Kidney tubule cell (primary cell): ENCODE measurements around the gene LRP1.

ENCODE experiments used
- DNase-seq: peaks from one replicate; pipeline ENCODE4 v3.0.0-alpha.2; 2018; ENCODE audit warnings: low spot score

LRP1 gene

GRCh38 chr12:57154804-57155434 is 26.6 kb downstream of the LRP1 start:
- DNase-seq, result no peak

GRCh38 chr12:57156701-57157403 is 28.6 kb downstream of the LRP1 start:
- DNase-seq, result no peak

GRCh38 chr12:57157588-57158173 is 29.4 kb downstream of the LRP1 start:
- no peak for DNase-seq

GRCh38 chr12:57158186-57158585 is 29.9 kb downstream of the LRP1 start:
- DNase-seq, result no peak

DNA sequence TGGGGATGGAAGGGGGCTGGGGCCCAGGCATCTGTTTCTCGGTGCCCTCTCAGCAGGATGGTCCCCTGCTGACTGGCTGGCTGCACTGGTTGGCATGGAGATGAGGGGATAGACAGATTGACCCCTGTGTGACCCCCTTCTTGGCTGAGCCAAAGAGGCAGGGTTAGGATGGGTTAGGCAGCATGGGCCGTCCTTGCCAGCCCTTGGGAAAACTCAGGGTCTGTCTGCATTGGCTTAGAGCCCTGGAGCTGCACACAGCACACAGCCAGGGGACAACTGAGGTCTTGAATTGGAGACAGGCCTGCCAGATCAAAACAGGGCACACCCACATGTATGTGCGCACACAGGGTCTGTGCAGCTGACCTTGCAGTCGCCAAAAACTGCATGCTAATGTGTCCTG is 30.4 kb downstream of the LRP1 start:
- no peak for DNase-seq

DNA sequence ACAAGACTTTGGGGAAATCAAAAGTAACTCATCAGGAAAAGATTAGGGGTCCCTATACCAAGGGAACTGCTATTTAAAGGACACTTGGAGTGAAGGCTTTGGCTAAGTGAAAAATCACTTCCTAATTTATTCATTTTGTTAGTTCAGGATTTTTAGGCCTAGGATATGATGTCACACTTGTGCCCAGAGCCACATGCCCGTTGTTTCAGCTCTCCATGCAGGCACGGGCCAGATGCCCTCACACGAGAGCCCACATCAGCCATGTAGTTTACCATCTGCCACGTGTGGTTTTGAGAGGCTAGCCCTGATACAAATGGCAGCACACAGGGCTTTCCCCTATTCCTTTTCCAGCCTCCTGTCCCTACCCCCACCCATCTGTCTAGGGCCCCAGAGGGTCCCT is 31.0 kb downstream of the LRP1 start:
- no peak for DNase-seq

DNA sequence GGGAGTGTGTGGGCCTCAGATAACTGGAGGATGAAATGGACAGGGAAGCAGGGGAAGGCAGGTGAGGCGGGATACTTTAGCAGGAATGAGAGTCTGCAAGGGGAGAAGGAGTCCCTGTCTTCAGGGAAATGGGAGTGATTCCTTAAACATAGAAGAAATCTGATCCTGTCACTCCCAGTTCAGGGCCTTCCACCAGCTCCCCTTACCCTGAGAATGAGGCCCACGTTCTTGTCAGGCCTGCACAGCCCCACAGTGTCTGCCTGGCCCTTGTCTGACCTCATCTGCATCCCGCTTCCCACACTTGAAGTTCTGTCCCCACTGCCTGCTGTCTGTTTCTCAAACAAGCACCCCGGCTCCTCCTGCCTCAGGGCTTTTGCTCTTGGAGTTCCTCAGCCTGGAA is 31.8 kb downstream of the LRP1 start:
- no peak for DNase-seq

DNA sequence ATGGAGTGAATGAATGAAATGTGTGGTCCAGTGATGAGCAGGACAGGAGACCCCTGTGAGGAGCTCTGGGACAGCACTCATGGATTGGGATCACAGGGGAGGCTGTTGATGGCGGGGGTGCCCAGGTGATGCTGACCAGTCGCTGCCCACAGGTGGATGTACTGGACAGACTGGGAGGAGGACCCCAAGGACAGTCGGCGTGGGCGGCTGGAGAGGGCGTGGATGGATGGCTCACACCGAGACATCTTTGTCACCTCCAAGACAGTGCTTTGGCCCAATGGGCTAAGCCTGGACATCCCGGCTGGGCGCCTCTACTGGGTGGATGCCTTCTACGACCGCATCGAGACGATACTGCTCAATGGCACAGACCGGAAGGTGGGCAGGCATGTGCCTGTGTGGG is 32.5 kb downstream of the LRP1 start:
- no peak for DNase-seq

DNA sequence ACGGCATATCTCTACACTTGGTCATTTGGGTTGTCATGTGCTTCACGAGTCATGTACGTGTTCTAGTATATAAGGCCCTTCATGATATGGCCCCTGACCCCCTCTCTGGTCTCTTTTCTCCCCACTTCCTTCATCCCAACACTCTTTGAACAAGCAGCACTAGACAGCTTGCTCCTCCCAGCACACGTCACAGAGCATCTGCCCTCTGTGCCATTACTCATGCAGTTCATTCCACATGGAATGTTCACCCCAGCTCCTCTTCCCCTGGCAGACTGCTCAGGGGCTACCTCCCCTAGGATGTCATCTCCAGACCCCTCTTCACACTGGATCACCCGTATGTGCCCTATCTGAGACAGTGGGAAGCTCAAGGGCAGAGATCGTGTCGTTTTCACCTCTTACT is 33.2 kb downstream of the LRP1 start:
- DNase-seq, result no peak

DNA sequence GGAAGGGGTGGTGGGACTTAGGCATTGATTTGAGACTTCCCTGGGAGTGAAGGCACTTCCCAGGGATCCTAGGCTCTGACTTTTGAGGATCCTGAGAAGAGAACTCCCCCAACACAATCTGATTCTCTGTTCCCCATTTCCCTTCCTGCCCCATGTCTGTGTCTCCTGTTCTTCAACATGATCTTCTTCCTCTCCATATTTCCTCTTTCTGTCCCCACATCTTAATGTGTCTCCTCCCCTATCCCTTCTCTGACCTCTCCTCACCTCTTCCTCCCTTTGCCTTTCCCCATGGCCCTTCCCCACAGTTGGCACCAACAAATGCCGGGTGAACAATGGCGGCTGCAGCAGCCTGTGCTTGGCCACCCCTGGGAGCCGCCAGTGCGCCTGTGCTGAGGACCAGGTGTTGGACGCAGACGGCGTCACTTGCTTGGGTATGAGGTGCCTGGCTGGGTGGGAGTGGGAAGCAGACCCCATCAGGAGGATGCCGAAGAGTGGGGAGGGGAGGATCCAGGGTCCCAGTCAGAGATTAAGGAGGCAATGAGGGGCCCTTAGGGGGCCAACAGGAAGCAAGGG is 34.4 kb downstream of the LRP1 start:
- no peak for DNase-seq

DNA sequence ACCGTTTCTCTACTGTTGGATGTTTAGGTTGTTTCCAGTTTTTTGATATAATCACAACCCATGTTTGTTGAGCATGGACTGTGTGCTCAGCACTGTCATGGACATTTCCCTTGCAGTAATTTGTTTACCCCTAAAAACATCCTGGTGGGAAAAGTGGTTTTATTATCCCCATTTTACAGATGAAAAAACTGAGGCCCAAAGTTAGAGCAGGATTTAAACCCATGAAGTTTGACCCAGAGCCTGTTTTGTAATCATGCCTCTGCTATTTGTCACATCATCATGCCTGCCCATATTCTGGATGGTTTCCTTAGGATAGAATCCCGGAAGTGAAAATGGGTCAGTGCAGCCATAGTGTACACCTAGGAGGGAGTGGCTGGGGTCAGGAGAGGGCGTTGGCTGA is 36.2 kb downstream of the LRP1 start:
- no peak for DNase-seq

DNA sequence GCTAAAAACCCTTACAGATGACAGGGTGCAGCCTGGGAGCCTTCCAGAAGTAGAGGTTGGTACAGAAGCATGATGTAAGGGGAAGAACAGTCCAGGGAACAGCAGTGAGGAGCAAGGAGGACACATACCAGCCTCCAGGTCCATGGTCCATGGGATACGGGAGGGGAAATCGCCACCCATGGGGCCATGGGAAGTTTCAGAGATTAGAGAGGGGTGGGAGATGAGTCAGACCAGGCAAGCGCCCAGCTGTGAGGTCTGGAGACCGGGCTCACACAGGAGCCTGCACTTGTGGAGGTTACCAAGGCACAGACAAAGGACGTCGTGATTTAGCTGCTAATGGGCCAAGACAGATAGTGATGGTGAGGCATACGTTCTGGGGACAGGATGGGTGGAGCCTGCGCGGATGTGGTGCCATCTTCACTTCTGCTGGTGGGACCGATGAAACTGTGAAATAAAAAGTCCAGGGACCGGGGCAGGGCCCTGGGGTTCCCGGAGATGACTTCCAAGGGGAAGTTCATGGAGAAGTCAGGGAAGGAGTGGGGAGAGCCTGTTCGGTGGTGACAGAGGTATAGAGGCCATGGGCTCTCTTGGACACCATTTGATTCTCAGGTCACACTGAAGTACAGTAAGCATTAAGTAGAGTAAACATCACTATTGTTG is 36.8 kb downstream of the LRP1 start:
- no peak for DNase-seq

DNA sequence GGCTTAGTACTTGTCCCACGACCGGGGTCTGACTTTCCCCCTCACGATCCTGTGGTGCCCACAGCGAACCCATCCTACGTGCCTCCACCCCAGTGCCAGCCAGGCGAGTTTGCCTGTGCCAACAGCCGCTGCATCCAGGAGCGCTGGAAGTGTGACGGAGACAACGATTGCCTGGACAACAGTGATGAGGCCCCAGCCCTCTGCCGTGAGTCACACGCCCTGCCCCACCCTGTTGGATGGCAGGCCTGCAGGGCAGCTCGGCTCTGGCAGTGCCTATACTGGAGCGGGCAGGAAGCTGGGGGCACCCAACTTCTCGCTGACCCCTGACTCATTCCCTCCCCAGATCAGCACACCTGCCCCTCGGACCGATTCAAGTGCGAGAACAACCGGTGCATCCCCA is 37.5 kb downstream of the LRP1 start:
- DNase-seq, result no peak

DNA sequence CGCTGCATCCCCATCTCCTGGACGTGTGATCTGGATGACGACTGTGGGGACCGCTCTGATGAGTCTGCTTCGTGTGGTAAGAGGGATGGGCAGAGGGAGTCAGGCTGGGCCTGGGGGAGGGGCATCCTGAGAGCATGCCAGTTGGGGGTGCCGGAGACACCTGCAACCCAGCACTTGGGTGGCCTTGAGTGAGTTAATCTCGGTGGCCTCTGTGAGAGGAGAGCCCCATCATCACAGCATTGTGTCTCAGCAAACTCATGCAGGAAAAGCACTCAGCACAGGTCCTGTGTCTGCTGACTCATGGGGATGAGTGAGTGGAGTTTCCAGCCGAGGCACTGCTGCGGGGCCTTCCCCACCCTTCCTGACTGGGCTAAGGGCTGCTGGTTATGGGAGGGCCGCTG is 38.7 kb downstream of the LRP1 start:
- DNase-seq, result peak; percentile 84

GRCh38 chr12:57168058-57168457 is 39.8 kb downstream of the LRP1 start:
- no peak for DNase-seq

GRCh38 chr12:57169046-57169795 is 40.9 kb downstream of the LRP1 start:
- no peak for DNase-seq

GRCh38 chr12:57169969-57170368 is 41.7 kb downstream of the LRP1 start:
- DNase-seq, result no peak

GRCh38 chr12:57170408-57170807 is 42.1 kb downstream of the LRP1 start:
- no peak for DNase-seq

- no peak for DNase-seq
Observed at GRCh38 chr12:57170927-57171326, 42.6 kb downstream of the LRP1 start.

DNA sequence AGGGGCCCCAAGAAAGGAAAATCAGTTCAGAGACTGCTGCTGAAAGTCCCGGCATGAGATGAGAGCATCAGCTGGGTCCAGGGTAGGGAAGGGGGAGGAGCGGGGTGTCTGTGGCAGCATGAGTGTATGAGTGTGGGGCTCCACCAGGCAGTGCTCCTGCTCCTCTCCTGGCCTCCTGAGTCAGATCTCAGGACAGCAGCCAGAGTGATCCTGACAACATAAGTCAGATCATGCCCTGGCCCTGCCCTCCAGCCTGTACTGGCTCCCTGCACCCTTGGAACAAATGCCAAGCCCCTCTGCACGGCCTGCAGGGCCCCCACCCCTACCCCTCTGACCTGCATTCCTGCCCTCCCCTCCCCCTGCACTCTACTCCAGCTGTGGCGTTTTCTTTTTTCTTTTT is 43.4 kb downstream of the LRP1 start:
- no peak for DNase-seq

DNA sequence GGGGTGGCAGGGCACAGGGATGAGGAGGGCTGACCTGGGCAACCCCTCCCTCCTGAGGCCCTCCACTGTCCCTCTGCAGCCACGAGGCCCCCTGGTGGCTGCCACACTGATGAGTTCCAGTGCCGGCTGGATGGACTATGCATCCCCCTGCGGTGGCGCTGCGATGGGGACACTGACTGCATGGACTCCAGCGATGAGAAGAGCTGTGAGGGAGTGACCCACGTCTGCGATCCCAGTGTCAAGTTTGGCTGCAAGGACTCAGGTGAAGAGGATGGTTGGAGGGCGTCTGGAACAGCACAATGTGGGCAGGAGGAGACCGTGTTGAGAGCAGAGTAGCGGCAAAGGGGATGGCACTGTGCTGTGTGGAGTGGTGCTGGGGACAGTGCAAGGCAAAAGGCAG is 44.8 kb downstream of the LRP1 start:
- DNase-seq, result peak; percentile 9

GRCh38 chr12:57173683-57174082 is 45.4 kb downstream of the LRP1 start:
- DNase-seq, result no peak
